Measurements from ENCODE around the gene CSF1R.

The CSF1R gene

DNA sequence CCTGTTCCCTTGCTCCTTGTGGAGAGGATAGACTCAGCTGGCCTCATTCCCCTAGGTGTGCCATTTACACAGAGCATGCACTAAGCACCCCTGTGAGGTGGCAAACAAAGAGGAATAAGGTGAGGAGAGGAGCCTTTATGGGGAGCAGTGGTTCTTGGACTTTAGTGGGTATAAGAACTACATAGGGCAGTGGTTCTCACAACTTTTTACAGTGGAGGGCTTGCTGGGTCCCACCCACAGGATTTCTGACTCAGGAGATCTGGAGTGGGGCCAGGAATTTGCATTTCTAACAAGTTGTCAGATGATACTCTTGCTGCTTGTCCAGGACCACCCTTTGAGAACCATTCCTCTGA lies 42.0 kb downstream of the CSF1R start (continued):
- TF ChIP-seq ZNF341 (tag by site-specific recombination; IDR thresholded peaks at IDR 0.05; ENCODE audit: low read depth) = no peak
- TF ChIP-seq, protein P1, sequence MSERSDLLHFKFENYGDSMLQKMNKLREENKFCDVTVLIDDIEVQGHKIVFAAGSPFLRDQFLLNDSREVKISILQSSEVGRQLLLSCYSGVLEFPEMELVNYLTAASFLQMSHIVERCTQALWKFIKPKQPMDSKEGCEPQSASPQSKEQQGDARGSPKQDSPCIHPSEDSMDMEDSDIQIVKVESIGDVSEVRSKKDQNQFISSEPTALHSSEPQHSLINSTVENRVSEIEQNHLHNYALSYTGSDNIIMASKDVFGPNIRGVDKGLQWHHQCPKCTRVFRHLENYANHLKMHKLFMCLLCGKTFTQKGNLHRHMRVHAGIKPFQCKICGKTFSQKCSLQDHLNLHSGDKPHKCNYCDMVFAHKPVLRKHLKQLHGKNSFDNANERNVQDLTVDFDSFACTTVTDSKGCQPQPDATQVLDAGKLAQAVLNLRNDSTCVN (tag by site-specific recombination; optimal IDR thresholded peaks at IDR 0.05) = no peak
- no peak for TF ChIP-seq ZNF785 (tag by site-specific recombination; IDR thresholded peaks at IDR 0.05)

DNA sequence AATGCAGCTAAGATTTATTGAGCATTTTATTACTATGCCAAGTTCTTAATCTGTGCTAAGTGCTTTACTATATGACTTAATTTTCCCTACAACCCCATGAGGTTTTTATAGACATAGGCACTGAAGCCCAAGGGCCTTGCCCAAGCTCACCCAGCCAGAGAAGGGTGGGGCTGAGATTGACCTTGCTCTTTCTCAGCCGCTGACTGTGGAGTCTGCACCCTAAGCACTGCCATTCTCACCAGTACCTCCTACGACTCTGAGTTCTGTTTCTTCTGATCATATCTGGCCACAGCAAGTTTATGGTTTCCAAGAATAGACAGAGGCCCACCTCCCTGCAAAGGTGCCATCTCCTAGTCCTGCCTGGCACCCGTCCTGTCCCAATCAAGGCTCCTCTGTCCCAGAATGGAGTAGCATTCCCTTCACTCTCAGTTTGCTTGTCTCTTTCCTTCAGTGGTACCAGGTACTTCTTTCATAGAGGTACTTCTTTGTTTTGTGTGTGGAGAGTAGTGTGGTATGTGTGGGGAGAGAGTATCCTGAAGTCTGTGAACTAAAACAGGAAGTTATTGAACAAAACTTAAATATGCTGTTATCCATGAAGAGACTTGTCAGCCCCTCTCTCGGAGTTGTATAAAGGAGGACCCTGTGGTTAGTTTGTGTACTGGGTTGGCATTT lies 42.6 kb downstream of the CSF1R start:
- H3K9me3 ChIP-seq (ENCODE audit: control insufficient read depth, insufficient read depth, low read depth, low read length) = no peaks in the 10 kb centered on the region
- ChIA-PET CTCF (interaction anchor here (0.8 kb wide), 1 partner anchor 9 kb away, joined by 4 read pairs; no protein-coding TSS in a partner anchor), POLR2A (no interaction called here)
- H3K27ac ChIP-seq (ENCODE audit: extremely low read depth, low read depth, low read length) = no peak overlapping the region
- H3K4me1 ChIP-seq (ENCODE audit: control insufficient read depth, insufficient read depth, low read length) = no peaks in the 10 kb centered on the region
- TF ChIP-seq SP7 (tag by site-specific recombination; IDR thresholded peaks at IDR 0.05) (no peak), ZNF394 (tag by site-specific recombination; IDR thresholded peaks at IDR 0.05; ENCODE audit: borderline replicate concordance) (no peak), ZXDB (tag by site-specific recombination; IDR thresholded peaks at IDR 0.05) (no peak), ZNF140 (tag by site-specific recombination; IDR thresholded peaks at IDR 0.05) (no peak), ZNF146 (tag by site-specific recombination; IDR thresholded peaks at IDR 0.05) (no peak), ZNF416 (tag by site-specific recombination; IDR thresholded peaks at IDR 0.05) (no peak), ZNF174 (tag by site-specific recombination; IDR thresholded peaks at IDR 0.05) (no peak), ZNF677 (tag by site-specific recombination; IDR thresholded peaks at IDR 0.05) (no peak), KLF9 (tag by site-specific recombination; IDR thresholded peaks at IDR 0.05; ENCODE audit: low read depth) (no peak), ZNF664 (tag by site-specific recombination; IDR thresholded peaks at IDR 0.05) (no peak), ZNF169 (tag by site-specific recombination; IDR thresholded peaks at IDR 0.05) (no peak), MZF1 (tag by site-specific recombination; IDR thresholded peaks at IDR 0.05; ENCODE audit: borderline replicate concordance) (no peak), ZNF76 (tag by site-specific recombination; IDR thresholded peaks at IDR 0.05; ENCODE audit: borderline replicate concordance, low read depth) (no peak), RBAK (tag by site-specific recombination; IDR thresholded peaks at IDR 0.05) (no peak), ZBTB8A (tag by site-specific recombination; IDR thresholded peaks at IDR 0.05) (no peak), ZNF501 (tag by site-specific recombination; IDR thresholded peaks at IDR 0.05) (no peak), ZNF10 (tag by site-specific recombination; IDR thresholded peaks at IDR 0.05) (no peak), TCF7L2 (IDR thresholded peaks at IDR 0.05; ENCODE audit: borderline replicate concordance, low read depth, low read length) (no peak), ZNF555 (tag by site-specific recombination; conservative IDR thresholded peaks at IDR 0.05) (no peak)
- TF ChIP-seq, protein P2, sequence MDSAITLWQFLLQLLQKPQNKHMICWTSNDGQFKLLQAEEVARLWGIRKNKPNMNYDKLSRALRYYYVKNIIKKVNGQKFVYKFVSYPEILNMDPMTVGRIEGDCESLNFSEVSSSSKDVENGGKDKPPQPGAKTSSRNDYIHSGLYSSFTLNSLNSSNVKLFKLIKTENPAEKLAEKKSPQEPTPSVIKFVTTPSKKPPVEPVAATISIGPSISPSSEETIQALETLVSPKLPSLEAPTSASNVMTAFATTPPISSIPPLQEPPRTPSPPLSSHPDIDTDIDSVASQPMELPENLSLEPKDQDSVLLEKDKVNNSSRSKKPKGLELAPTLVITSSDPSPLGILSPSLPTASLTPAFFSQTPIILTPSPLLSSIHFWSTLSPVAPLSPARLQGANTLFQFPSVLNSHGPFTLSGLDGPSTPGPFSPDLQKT (IDR thresholded peaks at IDR 0.05; ENCODE audit: borderline replicate concordance, low read depth, low read length) = no peak
- peaks cover 60 to 92% of the 10 kb centered on the region in 2 experiments for H3K36me3 ChIP-seq (ENCODE audit: control insufficient read depth in 2 of 2, insufficient read depth in 1 of 2, low read length in 2 of 2)
- no peak overlapping the region for H3K4me3 ChIP-seq (ENCODE audit: low read depth, low read length)

DNA sequence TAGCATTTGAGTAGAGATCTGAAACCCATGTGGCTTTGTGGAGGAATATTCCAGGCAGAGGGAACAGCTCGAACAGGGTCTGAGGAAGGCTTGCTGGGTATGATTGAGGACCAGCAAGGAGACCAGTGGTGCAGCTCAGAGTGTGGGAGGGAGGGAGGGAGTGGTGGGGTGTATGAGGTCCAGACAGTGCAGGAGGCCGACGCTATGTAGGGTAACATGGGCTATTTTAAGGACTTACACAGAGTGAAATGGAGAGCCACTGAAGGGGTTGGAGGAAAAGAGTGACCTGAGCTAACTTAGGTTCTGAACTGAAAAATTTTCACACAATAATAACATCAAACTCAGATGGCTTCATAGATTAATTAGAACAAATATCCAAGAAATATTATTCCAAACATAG lies 43.9 kb downstream of the CSF1R start:
- Histone ChIP-seq H3K4me1 (ENCODE audit: control insufficient read depth, insufficient read depth, low read length) (no peaks in the 10 kb centered on the region), H3K9me3 (ENCODE audit: control insufficient read depth, insufficient read depth, low read depth, low read length) (no peaks in the 10 kb centered on the region), H3K36me3 (ENCODE audit: control insufficient read depth in 2 of 2, insufficient read depth in 1 of 2, low read length in 2 of 2) (peaks cover 62 to 92% of the 10 kb centered on the region in 2 experiments), H3K27ac (ENCODE audit: extremely low read depth, low read depth, low read length) (no peak overlapping the region), H3K4me3 (ENCODE audit: low read depth, low read length) (no peak overlapping the region)
- ChIA-PET POLR2A (no interaction called here), CTCF (interaction anchor here (0.7 to 1.0 kb wide), 2 partner anchors 13 to 1122 kb away, joined by 3 read pairs; no protein-coding TSS in a partner anchor)
- no peak for TF ChIP-seq ZNF404 (tag by site-specific recombination; IDR thresholded peaks at IDR 0.05)
- TF ChIP-seq, protein P3, sequence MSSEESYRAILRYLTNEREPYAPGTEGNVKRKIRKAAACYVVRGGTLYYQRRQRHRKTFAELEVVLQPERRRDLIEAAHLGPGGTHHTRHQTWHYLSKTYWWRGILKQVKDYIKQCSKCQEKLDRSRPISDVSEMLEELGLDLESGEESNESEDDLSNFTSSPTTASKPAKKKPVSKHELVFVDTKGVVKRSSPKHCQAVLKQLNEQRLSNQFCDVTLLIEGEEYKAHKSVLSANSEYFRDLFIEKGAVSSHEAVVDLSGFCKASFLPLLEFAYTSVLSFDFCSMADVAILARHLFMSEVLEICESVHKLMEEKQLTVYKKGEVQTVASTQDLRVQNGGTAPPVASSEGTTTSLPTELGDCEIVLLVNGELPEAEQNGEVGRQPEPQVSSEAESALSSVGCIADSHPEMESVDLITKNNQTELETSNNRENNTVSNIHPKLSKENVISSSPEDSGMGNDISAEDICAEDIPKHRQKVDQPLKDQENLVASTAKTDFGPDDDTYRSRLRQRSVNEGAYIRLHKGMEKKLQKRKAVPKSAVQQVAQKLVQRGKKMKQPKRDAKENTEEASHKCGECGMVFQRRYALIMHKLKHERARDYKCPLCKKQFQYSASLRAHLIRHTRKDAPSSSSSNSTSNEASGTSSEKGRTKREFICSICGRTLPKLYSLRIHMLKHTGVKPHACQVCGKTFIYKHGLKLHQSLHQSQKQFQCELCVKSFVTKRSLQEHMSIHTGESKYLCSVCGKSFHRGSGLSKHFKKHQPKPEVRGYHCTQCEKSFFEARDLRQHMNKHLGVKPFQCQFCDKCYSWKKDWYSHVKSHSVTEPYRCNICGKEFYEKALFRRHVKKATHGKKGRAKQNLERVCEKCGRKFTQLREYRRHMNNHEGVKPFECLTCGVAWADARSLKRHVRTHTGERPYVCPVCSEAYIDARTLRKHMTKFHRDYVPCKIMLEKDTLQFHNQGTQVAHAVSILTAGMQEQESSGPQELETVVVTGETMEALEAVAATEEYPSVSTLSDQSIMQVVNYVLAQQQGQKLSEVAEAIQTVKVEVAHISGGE (tag by site-specific recombination; conservative IDR thresholded peaks at IDR 0.05; ENCODE audit: low read depth) = no peak
- TF ChIP-seq ZNF239 (tag by site-specific recombination; IDR thresholded peaks at IDR 0.05) = no peak
- no peak for TF ChIP-seq ZNF155 (tag by site-specific recombination; IDR thresholded peaks at IDR 0.05)
- TF ChIP-seq BCL11A (tag by site-specific recombination; IDR thresholded peaks at IDR 0.05; ENCODE audit: low read depth) = no peak
- no peak for TF ChIP-seq ZFP3 (tag by site-specific recombination; IDR thresholded peaks at IDR 0.05; ENCODE audit: low read depth)
- no peak for TF ChIP-seq ZNF747 (tag by site-specific recombination; IDR thresholded peaks at IDR 0.05)
- no peak for TF ChIP-seq ZNF248 (tag by site-specific recombination; IDR thresholded peaks at IDR 0.05)
- TF ChIP-seq ZNF585B (tag by site-specific recombination; IDR thresholded peaks at IDR 0.05) = no peak

Measured in HEK293 (cell line).